Measurements from ENCODE around the gene LRRC4B.

DNA sequence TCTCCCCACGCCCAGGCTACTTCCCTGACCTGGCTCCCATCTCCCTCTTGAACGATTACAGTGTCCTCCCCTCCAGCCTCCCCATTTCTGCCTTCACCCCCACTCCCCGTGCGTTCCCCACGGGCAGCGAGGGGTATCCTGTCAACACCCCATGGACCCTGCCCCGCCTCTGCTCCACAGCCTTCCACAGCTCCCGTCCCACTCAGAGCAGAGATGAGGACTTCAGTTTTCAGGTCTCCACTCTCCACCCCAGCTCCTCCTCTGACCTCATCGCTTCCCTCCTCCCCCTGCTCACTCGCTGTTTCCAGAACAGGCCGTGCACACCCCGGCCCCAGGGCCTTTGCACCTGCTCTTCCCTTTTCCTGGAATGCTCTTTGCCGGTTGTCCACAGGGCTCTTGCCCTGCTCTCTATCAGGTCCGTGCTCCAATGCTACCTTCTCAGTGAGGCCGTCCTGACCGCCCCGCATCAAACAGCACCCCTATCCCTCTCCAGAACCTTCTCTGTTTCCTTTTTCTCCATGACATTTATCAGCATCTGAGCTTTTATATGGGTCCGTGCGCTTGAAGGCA lies 15.0 kb downstream of the LRRC4B start:
- TF ChIP-seq, protein P1, sequence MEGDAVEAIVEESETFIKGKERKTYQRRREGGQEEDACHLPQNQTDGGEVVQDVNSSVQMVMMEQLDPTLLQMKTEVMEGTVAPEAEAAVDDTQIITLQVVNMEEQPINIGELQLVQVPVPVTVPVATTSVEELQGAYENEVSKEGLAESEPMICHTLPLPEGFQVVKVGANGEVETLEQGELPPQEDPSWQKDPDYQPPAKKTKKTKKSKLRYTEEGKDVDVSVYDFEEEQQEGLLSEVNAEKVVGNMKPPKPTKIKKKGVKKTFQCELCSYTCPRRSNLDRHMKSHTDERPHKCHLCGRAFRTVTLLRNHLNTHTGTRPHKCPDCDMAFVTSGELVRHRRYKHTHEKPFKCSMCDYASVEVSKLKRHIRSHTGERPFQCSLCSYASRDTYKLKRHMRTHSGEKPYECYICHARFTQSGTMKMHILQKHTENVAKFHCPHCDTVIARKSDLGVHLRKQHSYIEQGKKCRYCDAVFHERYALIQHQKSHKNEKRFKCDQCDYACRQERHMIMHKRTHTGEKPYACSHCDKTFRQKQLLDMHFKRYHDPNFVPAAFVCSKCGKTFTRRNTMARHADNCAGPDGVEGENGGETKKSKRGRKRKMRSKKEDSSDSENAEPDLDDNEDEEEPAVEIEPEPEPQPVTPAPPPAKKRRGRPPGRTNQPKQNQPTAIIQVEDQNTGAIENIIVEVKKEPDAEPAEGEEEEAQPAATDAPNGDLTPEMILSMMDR (IDR thresholded peaks at IDR 0.05), result no peak
- TF ChIP-seq POLR2A (IDR thresholded peaks at IDR 0.05), result no peak

All from thyroid gland (tissue), 4 donors.